SK-MEL-5 (cell line): ENCODE data around the gene LIMS4. TPM values are rescaled to one million over a fixed set of nuclear protein-coding genes. Genes with fewer than 3 reads are reported as not detected.
"Not testable (repeated sequence)": the region's sequence is repeated elsewhere in the genome, so short reads cannot be mapped to it uniquely, and the experiment has no call there.

Source experiments
- DNase-seq: peaks from one replicate; pipeline ENCODE4 v3.0.0-alpha.2; 2016; ENCODE audit warnings: low read depth, low spot score
- in situ Hi-C: cut with HindIII; loops from 2 replicates; pipeline ENCODE4 v1.10.0; 2016; ENCODE audit warnings: low sequenced_read_pairs, high pct_unique_total_duplicates, low pct_unique_long_range_greater_than_20kb
- total RNA-seq: library from RNA; depleted of rRNA; stranded (reverse); fragments of >200 nt; shearing (Covaris generic); gene quantifications from 2 replicates; pipeline ENCODE4 v1.2.3, GENCODE V29; 2014

The LIMS4 gene
- total RNA-seq, 1 experiment from 2014 or later = 0.16 TPM

DNA sequence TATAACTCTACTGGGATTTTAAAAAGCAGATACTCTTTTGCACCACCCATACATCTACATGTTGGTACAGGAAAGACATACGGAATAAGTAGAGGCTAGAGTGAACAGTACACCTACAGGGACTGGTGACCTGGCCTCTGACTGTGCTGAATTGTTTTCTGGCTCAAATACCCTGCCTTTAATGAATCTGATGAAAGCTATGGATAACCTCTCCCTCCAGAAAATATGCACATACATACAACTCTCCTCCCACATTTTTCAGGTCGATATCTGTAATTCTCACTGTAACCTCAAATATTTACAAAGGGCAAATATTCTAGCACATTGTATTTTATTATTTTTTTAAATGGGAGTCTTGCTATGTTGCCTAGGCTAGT lies 15.4 kb downstream of the LIMS4 start:
- DNase-seq, in situ Hi-C loops: not testable (repeated sequence)

- DNase-seq, in situ Hi-C loops: not testable (repeated sequence)
These were observed 16.1 kb downstream of the LIMS4 start for GRCh38 chr2:110456291-110457213.

- DNase-seq, in situ Hi-C loops: not testable (repeated sequence)
These were observed 17.4 kb downstream of the LIMS4 start for GRCh38 chr2:110455080-110455670.

DNA sequence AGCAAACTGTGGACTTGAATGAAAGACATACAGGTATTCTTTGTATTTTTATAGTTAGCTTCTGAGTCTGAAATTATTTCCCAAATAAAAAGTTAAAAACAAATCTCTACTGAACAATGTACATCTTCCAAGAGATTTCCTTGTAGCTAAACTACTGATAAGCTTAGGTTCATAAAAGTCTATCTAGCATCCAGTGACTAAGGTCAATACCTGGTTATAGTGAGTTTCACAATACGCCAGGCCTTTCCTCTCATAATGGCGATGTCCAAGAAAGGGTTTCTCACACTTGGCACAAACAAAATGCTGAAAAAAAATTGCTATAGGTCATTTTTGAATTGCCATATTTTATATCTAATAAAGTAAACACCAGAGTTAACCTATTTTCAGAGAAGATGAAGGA lies 21.7 kb downstream of the LIMS4 start:
- in situ Hi-C loops, DNase-seq: not testable (repeated sequence)

DNA sequence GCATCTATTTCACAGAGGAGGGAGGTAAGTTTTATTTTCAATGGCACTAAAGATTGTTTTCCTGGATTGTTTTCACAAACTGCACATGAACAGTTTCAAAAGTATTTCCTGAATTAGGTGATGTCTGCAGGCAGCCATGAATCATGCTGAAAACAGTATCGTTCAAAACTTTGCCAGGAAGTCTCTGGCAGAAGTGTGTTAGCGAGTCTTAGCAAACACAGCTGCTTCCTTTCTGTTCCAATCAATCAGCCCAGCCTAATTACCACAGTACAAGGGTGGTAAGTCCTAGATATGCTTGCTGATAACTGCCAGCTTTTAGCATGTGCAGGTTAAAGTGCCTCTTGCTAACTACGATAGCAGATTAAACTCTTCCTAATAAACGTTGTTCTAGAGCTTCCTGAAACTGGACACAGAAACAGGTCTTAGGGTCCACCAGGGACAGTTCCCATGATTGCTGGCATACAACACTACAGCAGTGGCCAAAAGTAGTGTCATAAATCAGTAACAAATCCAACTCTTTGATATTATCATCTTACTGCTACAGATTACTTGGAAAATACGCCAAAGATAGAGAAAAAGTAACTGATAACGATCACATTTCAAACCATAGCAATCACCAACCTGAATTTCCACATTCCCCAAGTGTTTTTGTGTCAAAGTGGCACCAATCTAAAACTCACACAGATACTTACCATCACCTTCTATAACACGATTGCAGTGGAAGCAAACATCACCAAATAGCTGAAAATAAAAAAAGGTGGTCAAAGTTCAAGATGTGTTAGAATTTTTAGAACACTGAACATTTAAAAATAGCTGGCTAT lies 23.3 kb downstream of the LIMS4 start:
- DNase-seq, in situ Hi-C loops: not testable (repeated sequence)

GRCh38 chr2:110446644-110447043 lies 26.0 kb downstream of the LIMS4 start:
- in situ Hi-C loops, DNase-seq: not testable (repeated sequence)

- in situ Hi-C loops, DNase-seq: not testable (repeated sequence)
These were observed 29.2 kb downstream of the LIMS4 start for GRCh38 chr2:110443305-110444005.

DNA sequence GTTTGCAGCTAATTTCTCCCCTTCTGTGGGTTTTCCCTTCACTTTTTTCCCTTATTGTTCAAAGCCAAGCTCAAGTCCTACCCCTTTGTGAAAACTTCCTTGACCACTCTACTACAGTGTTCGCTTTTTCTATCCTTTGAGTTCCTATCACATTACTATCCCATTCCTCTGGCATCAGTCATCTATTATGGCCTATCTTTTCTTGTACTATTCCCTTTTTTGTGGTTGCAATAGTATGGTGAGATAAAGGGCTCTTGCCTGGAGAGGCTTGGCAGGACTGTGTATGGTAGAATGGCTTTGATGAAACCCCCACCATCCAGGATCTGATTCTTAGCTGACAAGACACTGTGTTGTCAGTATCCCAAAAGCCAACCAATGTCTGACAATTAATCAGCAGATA lies 30.7 kb downstream of the LIMS4 start:
- DNase-seq, in situ Hi-C loops: not testable (repeated sequence)

GRCh38 chr2:110434565-110434964 lies 38.1 kb downstream of the LIMS4 start:
- DNase-seq, in situ Hi-C loops: not testable (repeated sequence)

DNA sequence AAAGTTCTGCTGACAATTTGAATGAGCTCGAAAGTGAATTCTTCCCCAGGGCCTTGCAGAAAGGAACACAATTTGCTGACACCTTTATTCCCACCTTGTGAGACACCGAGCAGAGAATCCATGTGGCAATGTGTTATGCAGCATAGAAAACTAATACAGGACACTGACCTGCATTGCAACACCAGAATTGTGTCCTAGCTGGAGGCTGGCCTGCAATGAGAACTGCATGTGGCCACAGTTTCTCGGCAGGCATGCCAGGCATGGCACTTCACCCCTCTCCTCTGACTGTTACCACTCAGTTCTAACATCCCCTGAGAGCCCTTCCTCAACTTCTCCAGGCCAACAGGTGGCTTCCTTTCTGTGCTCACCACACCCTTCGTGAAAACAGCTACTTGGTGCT lies 46.9 kb downstream of the LIMS4 start:
- in situ Hi-C loops, DNase-seq: not testable (repeated sequence)

DNA sequence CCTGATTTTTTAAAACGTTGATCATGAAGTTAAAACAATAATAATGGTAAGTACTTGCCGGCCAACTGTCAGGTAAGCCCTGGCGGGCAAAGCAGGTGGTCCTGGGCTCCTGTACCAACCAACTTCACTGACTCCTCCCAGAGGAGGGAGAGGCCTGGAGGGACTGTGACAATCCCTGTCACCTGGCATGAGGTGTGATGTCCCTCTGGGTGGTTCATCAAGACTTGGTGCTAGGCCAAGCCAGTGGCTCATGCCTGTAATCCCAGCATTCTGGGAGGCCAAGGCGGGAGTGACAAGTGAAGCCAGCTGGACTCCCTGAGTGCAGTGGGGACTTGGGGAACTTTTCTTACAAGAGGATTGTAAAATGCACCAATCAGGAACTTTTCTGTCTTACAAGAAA lies 48.2 kb downstream of the LIMS4 start:
- DNase-seq, in situ Hi-C loops: not testable (repeated sequence)

- DNase-seq, in situ Hi-C loops: not testable (repeated sequence)
These were observed 49.0 kb downstream of the LIMS4 start for GRCh38 chr2:110423574-110423962.

DNA sequence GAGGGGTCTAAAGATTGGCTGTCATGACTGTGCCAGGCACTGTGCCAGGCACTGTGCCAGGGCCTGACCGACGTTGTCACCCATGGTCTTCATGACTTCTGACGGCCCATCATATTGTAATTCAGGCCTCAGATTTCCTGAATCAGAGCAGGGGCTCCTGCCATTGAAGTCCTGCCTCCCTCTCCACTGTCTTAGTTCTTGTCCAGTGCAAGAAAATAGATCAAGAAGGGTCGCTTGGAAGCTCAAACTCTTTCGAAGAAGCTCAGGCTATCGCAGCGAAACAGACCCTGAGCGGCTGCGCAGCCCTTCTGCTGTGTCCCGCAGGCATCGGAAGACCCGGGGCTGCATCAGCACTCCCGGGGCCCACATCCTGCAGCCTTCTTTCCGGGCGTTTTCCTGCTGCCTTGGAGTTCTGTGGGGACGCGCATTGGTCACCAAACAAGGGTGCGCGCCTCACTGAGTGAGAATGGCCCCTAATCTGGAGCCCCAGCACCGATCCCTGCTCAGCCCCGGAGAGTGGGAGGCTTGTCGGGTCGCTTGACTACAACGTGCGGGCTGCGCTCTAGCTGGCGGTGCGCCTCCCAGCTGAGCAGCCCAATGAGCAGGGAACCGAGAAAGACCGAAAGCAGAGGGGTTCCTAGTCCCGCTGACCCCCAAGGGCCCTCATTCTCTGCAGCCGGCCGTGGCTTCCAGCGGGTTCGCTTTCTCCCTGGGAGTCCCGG lies 49.6 kb downstream of the LIMS4 start:
- in situ Hi-C loops = not testable (repeated sequence)

DNA sequence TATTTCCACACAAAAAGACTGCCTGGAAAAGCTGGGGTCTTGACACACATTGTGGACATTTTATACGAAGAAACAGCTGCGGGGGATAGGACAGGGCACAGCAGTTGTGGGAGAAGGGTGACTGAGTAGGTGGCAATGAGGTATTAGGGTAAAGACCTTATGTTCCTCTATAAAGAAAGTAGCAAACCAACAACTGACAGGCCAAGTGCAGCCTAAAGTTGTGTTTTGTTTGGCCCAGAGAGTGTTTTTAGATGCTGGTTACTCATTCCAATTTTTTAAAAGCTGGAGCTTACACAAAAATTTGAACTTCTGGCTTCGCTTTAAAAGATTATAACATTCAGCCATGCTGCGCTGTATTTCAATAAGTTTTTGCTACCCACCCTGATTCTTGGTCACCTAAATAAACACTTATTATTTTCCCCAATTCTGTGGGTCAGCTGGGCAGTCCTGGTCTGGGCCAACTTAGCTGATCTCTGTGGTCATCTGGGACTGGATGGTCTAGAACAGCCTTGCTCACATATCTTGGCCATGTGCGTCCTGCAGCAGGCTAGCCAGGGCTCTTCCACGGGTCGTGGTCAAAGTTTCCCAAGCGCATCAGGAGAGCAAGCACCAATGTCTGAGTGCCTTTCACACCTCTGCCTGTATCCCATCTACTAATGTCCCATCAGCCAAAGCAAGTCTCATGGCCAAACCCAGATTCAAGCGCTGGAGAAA lies 51.8 kb downstream of the LIMS4 start:
- in situ Hi-C loops = not testable (repeated sequence)

More for the DNA sequence above, 49.6 kb downstream of the LIMS4 start:
- not testable (repeated sequence) for DNase-seq

GRCh38 chr2:110407142-110407541 lies 65.5 kb downstream of the LIMS4 start:
- in situ Hi-C loops, DNase-seq: not testable (repeated sequence)

More for the DNA sequence above, 51.8 kb downstream of the LIMS4 start:
- DNase-seq = not testable (repeated sequence)

DNA sequence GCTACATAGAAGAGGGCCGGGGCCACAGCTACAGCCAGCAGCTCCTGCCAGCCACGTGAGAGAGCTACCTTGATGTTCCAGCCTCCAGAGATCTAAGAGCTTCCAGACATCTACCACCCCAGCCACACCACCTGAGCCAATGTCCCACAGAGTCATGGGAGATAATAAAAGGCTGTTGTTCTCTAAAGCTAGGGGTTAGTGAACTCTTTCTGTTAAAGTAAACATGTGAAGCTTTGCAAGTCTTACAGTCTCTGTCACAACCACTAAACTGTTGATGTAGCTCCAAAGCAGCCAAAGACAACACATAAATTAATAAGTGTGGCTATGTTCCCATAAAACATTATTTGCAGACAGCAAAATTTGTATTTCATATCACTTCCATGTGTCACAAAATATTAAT lies 67.6 kb downstream of the LIMS4 start:
- DNase-seq, in situ Hi-C loops: not testable (repeated sequence)
